ENCODE measurements around the gene SH2B3. TPM values are rescaled to one million over a fixed set of nuclear protein-coding genes. Genes with fewer than 3 reads are reported as not detected.
"Not testable (repeated sequence)": the region's sequence is repeated elsewhere in the genome, so short reads cannot be mapped to it uniquely, and the experiment has no call there.

Gene SH2B3
- total RNA-seq, 2 donors from 2014 or later: 22.9 to 27.1 TPM

- DNase-seq: no peak
- ATAC-seq: no peak
- intact Hi-C loops (cut with DNase I, micrococcal nuclease): no loop called here
Observed at GRCh38 chr12:111467857-111468241, 62.1 kb downstream of the SH2B3 start.

GRCh38 chr12:111469401-111469800, 63.7 kb downstream of the SH2B3 start:
- ATAC-seq: no peak
- intact Hi-C loops (cut with DNase I, micrococcal nuclease): no loop called here

GRCh38 chr12:111471236-111471635, 65.5 kb downstream of the SH2B3 start:
- no peak for DNase-seq
- intact Hi-C loops (cut with DNase I, micrococcal nuclease): no loop called here
- ATAC-seq: no peak

More at GRCh38 chr12:111469401-111469800, 63.7 kb downstream of the SH2B3 start:
- DNase-seq: no peak

- intact Hi-C loops (cut with DNase I, micrococcal nuclease): no loop called here
- DNase-seq (no peak), ATAC-seq (no peak)
Observed at GRCh38 chr12:111482462-111482861, 76.7 kb downstream of the SH2B3 start.

- no peak for ATAC-seq
- intact Hi-C loops (cut with DNase I, micrococcal nuclease): no loop called here
- no peak for DNase-seq
Observed at GRCh38 chr12:111488271-111488670, 82.5 kb downstream of the SH2B3 start.

- ATAC-seq (no peak), DNase-seq (no peak)
- intact Hi-C loops (cut with DNase I, micrococcal nuclease): no loop called here
Observed at GRCh38 chr12:111488798-111489197, 83.1 kb downstream of the SH2B3 start.

GRCh38 chr12:111492979-111493378, 87.3 kb downstream of the SH2B3 start:
- intact Hi-C loops (cut with DNase I, micrococcal nuclease); ATAC-seq: not testable (repeated sequence)

GRCh38 chr12:111494676-111495075, 89.0 kb downstream of the SH2B3 start:
- intact Hi-C loops (cut with DNase I, micrococcal nuclease): no loop called here
- ATAC-seq (no peak), DNase-seq (no peak)

More at GRCh38 chr12:111492979-111493378, 87.3 kb downstream of the SH2B3 start:
- DNase-seq: not testable (repeated sequence)

Other genes with a start within 250 kb of the SH2B3 start
- 10 to 100 TPM; 27.9 to 39.1 TPM for gene PHETA1, start 36.8 kb upstream of the SH2B3 start, total RNA-seq
- 10 to 100 TPM; 43.0 to 64.2 TPM for gene ATXN2, start 193.4 kb downstream of the SH2B3 start, total RNA-seq

Measured in left colon (tissue), 2 donors.